Stimulated activated CD8-positive, alpha-beta memory T cell treated with anti-CD3 and anti-CD28 coated beads, Interleukin-7, amount 100 ng/mL, for 1 hour (primary cell): ENCODE measurements around the gene THRAP3.

Experiments used
- DNase-seq, 2 donors: peaks; one replicate each; pipeline ENCODE4 v3.0.0-alpha.2; 2020; ENCODE audit warnings: low read depth in 2 of 2

THRAP3 gene

GRCh38 chr1:36352910-36353878 lies 129.0 kb downstream of the THRAP3 start:
- no peak for DNase-seq

GRCh38 chr1:36354486-36354885 lies 130.2 kb downstream of the THRAP3 start:
- no peak for DNase-seq
